NCI-H128 (cell line): Measurements from ENCODE around the gene CACNA1F.

ENCODE experiments used
- DNase-seq: peaks from one replicate; lab custom pipeline; 2025; ENCODE audit not compliant: unreplicated experiment; lab: John Stamatoyannopoulos, UW

CACNA1F gene

DNA sequence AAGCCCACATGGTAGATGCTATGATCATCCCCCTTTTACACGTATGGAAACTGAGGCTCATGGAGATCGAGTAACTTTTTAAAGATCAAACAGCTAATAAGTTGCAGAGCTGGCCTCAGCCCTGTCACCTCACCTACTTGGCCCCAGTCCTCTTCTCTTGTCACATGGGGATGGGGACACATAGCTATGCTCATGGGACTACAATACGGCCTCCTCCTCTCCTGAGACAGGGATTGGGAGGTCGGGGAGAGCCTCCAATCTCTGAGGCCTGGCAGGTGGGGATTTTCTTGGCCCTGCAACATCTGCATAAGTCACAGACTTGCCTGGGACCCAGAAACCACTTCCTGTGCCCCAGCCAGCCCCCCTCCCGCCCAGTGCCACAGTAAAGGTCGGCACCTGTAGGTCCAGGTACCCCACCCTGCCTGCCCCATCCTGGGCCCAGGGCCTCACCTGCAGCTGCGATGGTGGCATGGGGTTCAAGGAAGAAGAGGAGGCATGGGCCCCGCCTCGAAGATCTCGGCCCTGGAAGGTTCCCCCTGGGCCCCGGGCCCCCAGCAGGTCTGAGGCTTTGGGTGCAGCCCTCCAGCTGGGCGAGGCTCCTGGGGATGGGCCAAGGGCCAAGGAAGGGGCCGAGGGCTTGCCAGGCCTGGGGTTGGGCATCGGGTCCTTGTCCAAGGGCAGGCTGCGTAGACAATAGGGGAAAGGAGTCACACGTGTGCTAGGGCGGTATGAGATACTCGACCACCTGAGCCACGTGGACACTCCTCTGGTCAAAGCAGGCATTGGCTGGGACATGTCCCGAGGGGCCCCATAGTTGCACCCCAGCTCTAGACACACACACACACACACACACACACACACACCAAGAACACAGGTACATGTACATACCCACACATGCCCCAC lies 25.0 kb upstream of the CACNA1F start:
- no peak for DNase-seq

DNA sequence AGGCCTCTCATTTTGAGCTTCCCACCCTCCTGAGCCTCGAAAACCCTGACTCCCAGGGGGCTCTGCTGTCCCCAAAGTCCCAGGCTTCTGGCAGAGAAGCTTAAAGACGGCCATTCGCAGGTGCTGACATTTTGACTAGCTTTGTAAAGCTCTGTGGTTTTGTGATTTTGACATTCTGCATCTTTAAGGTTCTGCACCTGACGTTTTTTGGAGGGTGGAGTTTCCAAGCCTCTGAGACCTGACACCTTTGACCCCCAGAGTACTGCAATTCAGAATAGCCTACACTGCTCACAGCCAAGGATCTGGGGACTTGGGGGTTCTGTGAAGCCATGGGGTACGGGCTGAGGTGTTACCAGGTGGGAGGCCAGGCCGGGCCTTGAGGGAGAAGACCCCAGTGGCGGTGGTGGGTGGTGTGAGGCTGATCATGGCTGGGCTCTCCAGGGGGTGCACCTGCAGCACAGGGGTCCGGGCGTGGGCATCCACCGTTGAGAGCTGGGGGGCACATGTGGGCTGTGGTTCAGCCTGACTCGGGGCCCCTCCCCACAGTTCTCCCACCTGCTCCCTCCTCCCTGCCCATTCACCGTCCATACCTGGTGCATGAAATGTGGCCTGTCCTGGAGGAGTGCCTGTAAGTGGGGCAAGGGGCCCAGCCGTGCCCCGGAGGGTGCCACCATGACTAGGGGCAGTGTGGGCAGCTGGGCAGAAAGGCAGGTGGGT lies 24.1 kb upstream of the CACNA1F start:
- DNase-seq = no peak

GRCh38 chrX:49256268-49256995 lies 23.3 kb upstream of the CACNA1F start:
- no peak for DNase-seq

- DNase-seq = no peak
These were observed 21.5 kb upstream of the CACNA1F start for GRCh38 chrX:49254639-49255038.

- DNase-seq = no peak
These were observed 18.2 kb upstream of the CACNA1F start for GRCh38 chrX:49251325-49251724.

DNA sequence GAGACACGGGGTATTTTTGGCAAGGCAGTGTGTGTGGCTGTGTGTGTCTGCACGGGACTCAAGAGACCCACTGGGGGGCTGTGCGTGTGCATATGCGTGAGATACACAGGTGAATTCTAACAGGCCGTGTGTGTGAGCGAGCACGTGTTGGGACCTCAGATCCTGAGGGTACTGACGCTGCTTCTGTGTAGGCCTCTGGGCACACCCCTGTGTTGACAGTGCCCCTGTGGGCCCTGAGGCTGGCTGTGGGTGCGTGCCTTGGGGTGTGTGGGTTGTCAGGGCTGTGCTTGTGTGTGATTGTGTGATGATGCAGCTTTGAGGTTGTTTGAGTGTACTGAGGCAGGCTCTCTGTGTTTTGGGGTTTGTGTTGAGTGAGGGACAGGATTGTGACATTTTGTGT lies 17.4 kb upstream of the CACNA1F start:
- no peak for DNase-seq

DNA sequence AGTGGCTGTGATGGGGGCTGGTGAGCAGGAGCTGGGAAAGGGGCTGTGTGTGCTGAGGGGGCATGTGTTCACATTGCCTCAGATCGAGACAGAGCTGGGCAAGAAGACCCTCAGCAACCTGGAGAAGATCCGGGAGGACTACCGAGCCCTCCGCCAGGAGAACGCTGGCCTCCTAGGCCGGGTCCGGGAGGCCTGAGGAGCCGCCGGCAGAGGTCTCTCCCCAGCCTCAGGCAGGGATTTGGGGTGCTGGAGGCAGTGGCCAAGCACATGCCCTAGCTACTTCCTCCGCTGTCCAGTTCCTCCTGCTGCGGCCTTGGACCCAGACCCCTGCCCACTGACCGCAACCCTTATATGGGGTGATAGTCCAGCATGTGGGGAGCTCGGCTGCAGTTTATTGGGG lies 16.9 kb upstream of the CACNA1F start:
- no peak for DNase-seq

DNA sequence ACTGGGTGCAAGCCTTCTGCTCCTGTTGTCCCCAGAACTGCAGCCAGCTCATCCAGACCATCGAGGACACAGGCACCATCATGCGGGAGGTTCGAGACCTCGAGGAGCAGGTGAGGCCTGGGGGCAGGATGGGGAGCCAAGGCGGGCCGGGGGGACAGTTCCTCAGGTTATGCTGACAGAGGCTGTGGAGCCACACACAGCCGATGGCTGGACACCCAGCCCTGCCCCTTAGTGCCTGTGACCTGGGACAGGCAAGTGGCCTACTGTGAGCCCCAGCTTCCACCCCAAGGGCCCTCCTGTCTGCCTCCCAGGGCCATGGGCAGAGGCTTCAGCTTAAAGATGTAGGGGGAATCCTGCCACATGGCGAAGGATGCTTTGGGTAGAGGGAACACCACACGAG lies 16.5 kb upstream of the CACNA1F start:
- DNase-seq = no peak

DNA sequence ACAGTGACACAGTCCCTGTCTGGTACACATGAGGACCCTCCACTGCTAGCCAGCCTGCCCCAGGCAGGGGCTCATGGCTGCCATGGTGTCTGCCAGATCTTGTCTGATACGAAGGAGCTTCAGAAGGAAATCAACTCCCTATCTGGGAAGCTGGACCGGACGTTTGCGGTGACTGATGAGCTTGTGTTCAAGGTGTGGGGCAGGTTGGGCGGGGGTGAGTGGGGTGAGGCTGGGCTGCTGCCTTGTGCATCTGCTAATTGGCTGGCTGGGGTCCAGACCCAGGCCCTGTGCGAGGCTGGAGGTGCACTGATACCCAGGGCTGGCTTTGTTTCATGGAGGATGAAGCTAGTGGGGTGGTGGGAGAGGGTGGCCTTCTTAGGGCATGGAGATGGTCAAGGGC lies 15.9 kb upstream of the CACNA1F start:
- DNase-seq = no peak

DNA sequence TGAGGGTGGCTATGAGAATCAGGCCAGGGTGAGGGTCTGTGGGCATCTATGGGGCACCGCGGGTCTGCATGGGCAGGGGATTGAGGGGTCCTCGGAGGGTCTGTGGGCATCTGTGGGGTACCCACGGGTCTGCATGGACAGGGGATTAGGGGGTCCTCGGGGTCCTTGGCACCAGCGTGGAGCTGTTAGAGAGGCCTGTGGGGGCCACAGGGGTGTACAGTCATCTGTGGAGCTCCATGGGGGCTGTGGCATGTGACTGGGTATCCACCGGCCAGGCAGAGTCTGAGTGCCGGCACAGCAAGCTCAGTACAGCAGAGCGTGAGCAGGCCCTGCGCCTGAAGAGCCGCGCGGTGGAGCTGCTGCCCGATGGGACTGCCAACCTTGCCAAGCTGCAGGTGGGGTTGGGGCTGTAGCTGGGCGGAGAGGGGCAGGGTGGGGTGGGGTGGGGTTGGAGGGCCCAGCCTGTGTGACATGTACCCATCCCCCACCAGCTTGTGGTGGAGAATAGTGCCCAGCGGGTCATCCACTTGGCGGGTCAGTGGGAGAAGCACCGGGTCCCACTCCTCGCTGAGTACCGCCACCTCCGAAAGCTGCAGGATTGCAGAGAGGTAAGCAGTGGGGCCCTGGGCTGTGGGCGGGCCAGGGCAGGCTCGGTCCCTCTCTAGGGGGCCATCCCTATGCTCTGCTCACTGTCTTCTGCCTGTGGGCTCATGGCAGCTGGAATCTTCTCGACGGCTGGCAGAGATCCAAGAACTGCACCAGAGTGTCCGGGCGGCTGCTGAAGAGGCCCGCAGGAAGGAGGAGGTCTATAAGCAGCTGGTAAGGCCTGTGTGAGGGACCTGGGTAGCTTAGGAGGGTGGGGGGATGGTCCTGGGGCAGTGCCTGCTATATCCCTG lies 15.0 kb upstream of the CACNA1F start:
- DNase-seq = no peak

DNA sequence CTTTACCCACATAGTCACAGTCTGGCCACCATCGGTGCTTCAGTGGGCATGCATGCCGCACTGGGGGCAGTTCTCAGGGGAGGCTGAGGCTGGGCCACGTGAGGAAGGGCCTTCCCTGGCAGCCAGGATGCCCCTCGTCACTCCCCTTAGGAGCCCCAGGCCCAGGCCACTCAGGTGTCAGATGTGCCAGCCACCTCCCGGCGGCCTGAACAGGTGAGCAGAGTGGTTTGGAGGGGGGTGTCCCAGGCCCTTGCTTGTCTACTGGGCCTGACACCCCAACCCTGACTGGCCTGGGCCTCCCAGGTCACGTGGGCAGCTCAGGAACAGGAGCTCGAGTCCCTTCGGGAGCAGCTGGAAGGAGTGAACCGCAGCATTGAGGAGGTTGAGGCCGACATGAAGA lies 14.2 kb upstream of the CACNA1F start:
- no peak for DNase-seq

DNA sequence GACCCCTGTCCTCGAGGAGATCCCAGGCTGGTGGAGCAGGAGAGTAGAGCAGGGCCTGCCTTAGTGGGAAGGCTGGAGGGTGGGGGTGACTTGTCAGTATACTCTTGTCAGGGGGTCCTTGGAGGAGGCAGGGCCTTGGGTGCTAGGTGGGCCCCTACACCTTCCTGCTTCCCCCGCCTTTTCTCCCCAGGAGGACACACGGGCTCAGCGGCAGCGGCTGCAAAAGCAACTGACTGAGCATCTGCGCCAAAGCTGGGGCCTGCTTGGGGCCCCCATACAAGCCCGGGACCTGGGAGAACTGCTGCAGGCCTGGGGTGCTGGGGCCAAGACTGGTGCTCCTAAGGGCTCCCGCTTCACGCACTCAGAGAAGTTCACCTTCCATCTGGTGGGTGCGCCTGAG lies 13.4 kb upstream of the CACNA1F start:
- DNase-seq = no peak

GRCh38 chrX:49244207-49244606 lies 11.1 kb upstream of the CACNA1F start:
- DNase-seq = no peak

DNA sequence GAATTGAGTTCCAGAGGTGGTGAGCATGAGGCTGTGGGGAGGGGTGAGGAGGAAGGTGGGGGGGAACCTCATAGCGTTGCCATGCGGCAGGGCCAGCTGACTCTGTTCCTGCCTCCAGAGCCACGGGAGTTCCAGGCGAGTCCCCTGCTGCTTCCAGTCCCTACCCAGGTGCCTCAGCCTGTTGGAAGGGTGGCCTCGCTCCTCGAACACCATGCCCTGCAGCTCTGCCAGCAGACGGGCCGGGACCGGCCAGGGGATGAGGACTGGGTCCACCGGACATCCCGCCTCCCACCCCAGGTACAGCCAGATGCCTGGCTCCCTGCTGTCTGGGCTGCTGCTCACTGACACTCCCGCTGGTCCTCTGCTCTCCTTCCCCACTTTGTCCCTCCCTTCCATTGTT lies 10.0 kb upstream of the CACNA1F start:
- no peak for DNase-seq

GRCh38 chrX:49242545-49243066 lies 9.5 kb upstream of the CACNA1F start:
- no peak for DNase-seq

GRCh38 chrX:49238735-49239134 lies 5.6 kb upstream of the CACNA1F start:
- DNase-seq = no peak

DNA sequence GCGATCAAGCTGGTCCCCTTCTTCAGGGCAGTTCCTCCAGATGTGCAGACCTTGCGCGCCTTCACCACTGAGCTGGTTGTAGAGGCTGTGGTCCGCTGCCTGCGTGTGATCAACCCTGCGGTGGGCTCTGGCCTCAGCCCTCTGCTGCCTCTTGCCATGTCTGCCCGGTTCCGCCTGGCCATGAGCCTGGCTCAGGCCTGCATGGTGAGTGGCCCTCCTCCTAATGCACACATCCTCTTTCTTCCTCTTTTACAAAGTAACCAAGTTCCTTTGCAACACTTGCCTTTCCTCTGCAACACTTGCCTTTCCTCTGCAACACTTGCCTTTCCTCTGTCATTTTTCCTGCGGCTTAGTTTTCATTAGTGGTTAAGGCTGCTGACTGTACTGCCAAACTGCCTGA lies 3.9 kb upstream of the CACNA1F start:
- no peak for DNase-seq

GRCh38 chrX:49233887-49234555 lies 881 bp upstream of the CACNA1F start:
- no peak for DNase-seq

DNA sequence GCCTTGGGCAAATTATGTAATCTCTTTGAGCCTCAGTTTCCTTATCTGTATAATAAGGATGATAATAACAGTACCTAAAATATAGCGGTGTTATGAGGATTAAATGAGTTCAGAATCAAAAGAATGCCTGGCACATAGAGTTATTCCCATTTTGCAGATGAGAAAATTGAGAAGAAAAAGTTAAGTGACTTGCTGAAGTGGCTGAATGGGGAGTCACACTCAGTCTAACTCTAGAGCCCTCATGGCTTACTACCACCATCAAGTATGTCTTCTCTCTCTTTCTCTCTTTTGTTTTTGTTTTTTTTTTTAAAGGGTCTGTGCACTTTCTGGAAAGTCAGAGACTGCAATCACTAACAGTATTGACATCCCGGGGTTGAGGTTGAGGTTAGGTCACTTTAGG lies 615 bp downstream of the CACNA1F start:
- DNase-seq = no peak
